ENCODE measurements around the gene DIDO1.

Gene DIDO1

DNA sequence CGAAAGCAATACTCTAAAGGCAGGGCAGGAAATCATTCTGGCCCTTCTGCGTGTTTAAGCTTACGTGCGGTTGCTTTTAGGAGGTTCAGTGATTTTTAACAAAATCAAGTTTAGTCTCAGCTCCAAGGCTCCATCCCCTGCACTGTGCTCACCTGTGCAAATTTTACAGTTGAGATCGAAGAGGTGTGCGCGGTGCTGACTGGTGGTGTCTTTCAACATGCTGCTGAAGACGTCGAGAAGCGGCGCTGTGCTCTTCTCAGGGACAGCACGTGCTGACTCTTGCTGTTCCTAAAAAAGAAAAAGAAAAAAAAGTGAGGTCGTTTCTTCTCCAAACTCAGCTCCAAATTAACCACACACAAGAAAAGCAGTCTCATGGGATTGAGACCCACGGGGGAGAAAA, 32.0 kb downstream of the DIDO1 start:
- no peak for DNase-seq (ENCODE audit: low read depth)

DNA sequence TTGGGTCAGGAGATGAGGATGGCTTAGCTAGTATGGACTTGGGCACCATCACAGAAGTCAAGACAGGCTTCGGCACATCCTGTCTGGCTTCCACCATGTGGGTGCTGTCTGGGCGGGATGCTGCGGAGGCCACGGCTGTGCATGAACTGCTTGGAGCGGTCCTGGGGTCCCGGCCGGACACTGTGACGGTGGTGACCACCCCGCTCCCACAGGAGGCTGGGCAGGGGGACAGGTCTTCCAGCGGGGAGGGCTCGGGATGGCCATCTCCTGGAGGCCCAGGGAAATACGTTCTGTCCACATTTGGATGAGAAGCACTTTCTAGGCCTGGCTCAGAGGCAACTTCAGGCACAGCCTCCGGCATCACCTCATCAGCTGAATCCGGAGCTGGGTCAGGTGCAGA, 32.6 kb downstream of the DIDO1 start:
- DNase-seq (ENCODE audit: low read depth): no peak

DNA sequence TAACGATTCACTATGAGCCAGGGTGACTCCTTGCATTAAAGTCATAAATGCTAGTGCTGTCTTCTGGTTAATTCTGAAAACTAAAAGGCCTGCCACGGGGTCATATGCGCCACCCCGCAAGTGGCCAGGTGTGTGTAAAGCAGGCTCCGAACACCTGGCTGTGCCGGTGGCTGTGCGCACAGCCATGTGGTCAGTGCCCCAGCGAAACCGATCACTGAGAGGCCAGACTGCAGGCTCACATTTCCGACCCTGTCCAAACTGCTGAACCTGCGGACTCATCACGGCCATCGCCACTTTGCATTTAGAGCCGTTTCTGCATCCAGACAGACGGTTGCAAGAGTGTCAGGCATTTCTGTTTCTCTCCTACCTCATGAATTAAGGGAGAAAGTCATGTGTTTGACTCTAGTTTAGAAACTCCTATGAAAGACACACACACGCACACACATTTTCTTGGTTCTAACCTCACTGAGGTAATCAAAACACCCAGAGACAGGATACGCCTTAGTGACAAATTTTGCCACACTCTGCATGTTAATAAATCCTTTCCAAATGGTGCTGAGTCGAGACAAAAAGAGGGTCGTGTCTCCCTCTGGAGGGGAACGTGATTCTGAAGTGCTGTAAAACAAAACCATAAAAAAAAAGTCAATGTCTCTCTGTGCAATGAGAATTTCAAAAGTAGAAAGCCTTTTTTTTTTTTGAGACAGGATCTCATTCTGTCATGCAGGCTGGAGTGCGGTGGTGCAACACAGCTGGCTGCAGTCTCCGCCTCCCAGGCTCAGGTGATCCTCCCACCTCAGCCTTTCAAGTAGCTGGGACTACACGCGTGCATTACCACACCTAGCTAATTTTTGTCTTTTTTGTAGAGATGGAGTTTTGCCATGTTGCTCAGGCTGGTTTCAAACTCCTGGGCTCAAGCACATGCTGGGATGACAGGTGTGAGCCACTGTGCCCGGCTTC, 33.7 kb downstream of the DIDO1 start:
- no peak for DNase-seq (ENCODE audit: low read depth)

GRCh38 chr20:62891111-62891510, 35.2 kb downstream of the DIDO1 start:
- DNase-seq (ENCODE audit: low read depth): no peak

- DNase-seq (ENCODE audit: low read depth): no peak
Observed at GRCh38 chr20:62890444-62890843, 35.9 kb downstream of the DIDO1 start.

GRCh38 chr20:62889871-62890270, 36.4 kb downstream of the DIDO1 start:
- DNase-seq (ENCODE audit: low read depth): no peak

- no peak for DNase-seq (ENCODE audit: low read depth)
Observed at GRCh38 chr20:62889411-62889810, 36.9 kb downstream of the DIDO1 start.

DNA sequence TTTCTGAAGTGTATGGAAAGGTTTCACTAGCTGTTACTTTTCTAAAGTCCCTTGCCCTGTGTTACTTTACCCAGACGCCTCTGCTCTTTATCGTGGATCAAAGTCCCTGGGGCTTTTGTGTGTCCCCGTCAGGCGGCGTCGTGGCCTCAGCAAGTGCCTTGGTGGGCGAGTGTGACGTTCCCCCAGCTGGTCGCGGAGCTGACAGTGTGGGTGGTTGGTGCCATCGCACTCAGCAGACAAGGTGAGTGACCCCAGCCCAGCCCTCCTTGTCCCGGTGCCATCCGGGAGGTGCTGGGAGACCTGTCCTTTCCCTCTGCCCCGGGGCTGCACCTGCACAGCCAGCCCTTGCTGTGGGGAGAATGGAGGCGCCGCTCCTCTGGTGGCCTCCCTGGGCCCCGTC, 37.4 kb downstream of the DIDO1 start:
- no peak for DNase-seq (ENCODE audit: low read depth)

- DNase-seq (ENCODE audit: low read depth): no peak
Observed at GRCh38 chr20:62888406-62888805, 37.9 kb downstream of the DIDO1 start.

GRCh38 chr20:62887860-62888239, 38.5 kb downstream of the DIDO1 start:
- no peak for DNase-seq (ENCODE audit: low read depth)

- peak; percentile 20 for DNase-seq (ENCODE audit: low read depth)
Observed at GRCh38 chr20:62887152-62887859, 39.0 kb downstream of the DIDO1 start.

DNA sequence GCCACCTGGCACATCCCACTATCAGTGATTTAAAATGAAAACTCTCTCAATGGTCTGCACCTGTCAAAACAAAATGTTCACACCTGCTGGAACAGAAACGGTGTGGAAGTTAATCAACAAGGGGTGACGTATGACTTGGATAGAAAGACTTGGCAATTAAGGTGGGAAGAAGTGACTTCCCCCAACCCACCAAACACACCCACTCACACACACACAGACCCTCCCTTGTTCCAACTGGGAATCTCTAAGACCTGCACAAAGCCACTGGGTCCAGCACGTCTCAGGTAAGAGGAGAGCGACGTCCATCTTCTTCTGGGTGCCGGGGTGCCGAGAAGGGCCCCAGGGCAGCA, 39.6 kb downstream of the DIDO1 start:
- no peak for DNase-seq (ENCODE audit: low read depth)

DNA sequence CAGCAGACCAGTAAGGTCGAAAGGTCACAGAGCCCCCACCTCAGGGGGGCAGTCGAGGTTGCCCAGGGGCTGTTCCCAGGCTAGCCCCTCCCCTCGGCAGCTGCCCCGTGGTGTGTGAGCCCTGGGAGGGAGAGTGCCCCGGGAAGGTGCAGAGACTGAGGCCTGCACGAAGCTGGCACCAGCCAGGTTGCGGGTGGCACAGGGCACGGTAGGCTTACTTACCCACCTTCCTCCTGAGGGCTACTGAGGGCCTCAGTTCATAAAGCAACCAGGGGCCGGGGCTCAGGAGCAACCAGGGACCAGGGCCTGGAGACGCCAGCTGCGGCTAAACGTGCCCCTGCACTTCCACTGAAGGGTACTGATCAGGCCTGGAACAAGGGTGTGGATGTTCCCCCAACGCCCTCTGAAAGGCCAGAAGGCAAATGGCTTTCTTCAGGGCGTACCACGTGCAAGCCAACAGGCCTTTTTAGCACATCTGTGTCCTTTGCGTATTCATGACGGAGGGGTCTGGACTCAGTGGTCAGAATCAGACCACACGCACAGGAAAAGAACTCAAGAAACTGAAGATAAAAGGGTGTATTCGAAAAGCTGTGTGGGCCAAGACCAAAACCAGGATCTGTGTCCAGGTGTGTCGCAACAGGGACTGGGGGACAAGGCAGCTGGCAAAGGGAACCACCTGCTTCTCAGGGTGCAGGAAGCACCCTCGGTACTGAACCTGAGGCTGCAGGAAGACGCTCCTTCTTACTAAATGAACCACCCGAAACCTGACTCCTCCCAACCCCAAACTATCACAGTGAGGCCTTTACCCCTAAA, 40.2 kb downstream of the DIDO1 start:
- no peak for DNase-seq (ENCODE audit: low read depth)

DNA sequence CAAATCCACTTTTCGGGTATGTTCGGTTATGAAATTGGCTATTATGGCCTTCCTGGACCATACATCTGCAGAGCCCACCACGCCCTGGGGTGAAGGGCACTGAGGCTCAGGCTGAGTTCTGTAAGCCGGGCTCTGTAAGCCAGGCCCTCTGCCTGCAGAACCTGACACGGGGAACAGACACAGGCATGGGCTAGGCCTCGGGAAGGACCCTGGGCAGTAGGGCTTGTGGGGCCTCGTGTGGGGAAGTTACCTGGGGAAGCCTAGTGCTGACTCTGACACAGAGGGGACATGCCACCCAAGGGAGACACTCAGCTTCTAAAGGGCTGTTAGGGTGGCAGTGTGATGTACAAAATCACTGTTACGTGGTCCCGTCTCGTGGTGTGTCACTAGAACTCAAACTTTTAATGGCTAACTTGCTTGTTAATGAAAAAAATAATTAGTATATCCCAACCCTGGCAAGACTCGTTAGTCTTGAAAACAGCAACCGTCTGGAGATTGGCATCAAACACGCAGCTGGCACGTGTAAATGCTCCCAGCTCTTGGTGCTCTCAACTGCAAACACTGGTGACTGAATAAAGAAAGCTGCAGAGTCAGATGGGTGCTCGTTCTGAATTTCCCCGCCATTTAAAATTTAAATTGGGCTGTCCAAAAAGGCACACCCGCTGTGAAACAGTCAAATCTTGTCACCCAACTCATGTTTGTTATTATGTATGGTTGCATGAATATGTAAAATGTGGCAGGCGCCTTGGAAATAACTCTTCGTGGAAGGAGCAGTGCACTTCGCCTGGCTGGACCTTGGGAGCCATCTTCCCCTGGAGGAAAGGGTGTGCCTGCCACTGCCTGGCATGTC, 41.0 kb downstream of the DIDO1 start:
- DNase-seq (ENCODE audit: low read depth): no peak

DNA sequence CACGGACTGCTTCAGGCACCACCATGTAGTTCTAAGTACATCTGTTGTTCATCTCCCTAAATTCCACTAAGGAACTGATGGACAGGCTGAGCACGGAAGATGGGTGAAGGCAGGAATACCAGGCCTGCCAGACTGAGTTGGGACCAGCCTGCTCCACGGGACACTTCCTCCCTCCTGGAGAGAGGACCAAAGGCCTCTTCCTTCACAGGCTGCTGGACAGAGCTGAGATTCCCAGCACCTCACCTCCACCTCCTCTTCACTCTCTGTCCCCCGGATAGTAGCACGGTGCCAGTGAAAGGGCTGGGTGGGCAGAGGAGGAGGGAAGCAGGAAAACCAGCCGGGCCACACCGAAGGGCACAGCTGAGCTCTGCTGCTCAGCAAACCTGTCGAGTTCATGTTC, 41.7 kb downstream of the DIDO1 start:
- DNase-seq (ENCODE audit: low read depth): no peak

GRCh38 chr20:62882426-62882825, 43.9 kb downstream of the DIDO1 start:
- no peak for DNase-seq (ENCODE audit: low read depth)

- no peak for DNase-seq (ENCODE audit: low read depth)
Observed at GRCh38 chr20:62881662-62882395, 44.5 kb downstream of the DIDO1 start.

GRCh38 chr20:62880935-62881661, 45.2 kb downstream of the DIDO1 start:
- DNase-seq (ENCODE audit: low read depth): no peak

DNA sequence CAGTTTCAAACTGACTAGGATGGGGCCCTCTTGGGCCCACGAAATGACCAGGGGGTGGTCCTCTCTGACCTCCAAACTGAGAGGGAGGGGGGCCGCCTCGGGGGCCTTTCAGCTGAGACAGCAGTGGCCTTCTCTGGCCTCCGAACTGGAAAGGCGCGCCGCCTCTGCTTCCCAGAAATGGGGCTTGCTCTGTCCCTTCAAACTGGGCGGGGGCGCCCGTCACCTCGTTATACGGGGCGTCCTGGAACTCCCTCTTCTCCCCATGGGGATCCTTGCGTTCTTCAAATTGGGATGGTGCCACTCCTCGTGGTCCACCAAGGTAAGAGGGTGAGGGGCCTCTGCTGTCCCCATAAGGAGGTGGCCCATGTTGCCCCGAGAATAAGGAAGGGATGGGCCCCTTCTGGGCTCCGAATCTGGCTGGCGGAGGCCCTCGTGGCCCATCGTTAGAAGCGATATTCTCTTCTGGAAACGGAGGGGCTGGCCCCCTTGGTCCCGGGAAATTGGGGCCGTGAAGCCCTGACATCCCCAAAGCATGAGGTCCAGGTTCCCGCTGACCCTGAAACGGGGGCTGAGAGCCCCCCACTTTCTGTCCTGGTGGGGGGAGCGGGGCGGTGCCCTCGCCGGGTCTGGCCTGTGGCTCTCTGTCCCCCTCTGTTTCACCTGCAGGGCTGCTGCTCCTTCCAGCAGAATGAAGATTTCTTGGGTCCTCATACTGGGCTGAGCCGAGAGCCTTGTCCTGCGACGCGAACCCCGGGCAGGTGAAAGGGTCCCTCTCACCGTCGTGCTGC, 46.0 kb downstream of the DIDO1 start:
- no peak for DNase-seq (ENCODE audit: low read depth)

Measured in activated T-cell treated with anti-CD3 and anti-CD28 coated beads for 24 hours (primary cell).